GM21786 (cell line): Measurements from ENCODE around the gene CEBPA.
"Not testable (repeated sequence)": the region's sequence is repeated elsewhere in the genome, so short reads cannot be mapped to it uniquely, and the experiment has no call there.

ENCODE experiments used
- ATAC-seq: cut with Tn5 transposase; IDR thresholded peaks from one replicate; pipeline ENCODE4 v1.9.1; 2021; ENCODE audit not compliant: unreplicated experiment

The CEBPA gene

GRCh38 chr19:33301144-33301899 lies 1.0 kb downstream of the CEBPA start:
- no peak for ATAC-seq

DNA sequence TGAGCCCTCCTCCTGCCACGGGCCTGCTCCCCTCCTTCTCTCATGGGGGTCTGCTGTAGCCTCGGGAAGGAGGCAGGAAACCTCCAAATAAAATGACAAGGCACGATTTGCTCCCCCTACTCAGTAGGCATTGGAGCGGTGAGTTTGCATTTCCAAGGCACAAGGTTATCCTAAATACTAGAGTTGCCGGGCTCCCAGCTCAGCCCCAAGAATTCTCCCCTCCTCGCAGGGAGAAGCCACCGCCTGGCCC lies 1.5 kb downstream of the CEBPA start:
- ATAC-seq: no peak

DNA sequence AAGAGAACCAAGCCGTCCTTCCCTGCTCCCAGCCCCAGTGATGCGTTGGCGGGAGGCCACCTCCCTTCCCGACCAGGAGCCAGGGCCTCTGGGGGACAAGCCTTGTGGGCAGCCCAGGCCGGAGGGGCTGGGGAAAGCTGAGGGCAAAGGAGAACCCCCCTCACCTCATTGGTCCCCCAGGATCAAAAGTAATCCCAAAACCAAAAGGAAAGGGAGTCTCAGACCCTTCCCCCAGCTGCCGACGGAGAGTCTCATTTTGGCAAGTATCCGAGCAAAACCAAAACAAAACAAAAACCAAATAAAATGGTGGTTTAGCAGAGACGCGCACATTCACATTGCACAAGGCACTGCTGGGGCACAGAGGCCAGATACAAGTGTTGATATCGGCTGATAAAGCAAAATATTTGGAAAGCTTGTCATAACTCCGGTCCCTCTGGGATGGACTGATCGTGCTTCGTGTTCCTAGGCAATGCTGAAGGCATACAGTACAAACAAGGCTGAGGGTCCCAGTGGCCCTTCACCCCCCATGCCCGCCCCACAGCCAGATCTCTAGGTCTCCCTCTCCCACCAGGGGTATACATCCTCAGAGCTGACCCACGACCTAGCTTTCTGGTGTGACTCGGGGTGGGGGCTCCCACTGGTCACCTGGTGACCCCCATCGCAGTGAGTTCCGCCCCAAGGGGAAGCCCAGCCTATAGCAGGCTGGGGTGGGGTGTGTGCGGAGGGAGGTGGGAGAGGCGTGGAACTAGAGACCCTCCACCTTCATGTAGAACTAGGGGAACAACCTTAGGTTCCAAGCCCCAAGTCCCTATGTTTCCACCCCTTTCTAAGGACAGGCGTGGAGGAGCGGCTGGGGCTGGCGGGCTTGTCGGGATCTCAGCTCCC lies 2.1 kb downstream of the CEBPA start:
- no peak for ATAC-seq

GRCh38 chr19:33299051-33299688 lies 3.2 kb downstream of the CEBPA start:
- no peak for ATAC-seq

DNA sequence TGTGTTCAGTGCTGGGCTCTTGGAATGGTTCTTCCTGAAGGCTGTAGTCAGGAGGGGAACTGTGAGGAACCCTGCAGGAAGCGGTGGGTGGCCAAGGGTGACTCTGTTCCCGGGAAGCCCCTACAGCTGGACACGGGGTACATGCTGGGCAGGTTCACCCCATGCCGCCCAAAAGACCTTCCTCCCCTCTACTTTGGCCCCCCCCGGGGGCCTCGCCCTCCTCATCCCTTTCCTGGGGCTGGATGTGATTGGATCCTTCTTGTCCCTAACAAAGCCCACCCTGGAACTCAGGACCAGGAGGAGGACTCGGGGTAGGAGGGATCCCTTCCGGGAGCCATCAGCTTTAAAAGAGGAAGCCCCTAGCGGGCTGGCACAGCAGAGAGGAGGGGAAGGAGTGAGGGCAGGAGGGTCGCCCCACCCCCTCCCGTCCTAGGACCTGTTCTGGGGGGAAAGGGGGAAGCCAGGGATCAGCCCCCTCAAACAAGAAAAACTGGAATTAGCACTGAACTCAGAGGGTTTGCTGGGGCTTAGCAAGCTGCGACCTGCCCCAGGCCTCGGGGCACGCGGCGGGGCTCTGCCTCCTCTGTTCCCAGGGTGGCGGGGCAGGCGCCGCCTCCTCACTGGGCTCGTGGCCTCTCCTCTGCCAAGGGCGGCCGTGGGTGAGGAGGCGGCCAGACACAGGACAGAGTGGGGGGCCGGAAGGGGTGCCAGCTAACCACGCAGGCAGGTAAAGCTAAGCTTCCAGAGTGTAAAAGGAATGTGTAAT lies 4.0 kb downstream of the CEBPA start:
- no peak for ATAC-seq

- ATAC-seq: no peak
Measured at GRCh38 chr19:33297401-33298145, 4.8 kb downstream of the CEBPA start.

DNA sequence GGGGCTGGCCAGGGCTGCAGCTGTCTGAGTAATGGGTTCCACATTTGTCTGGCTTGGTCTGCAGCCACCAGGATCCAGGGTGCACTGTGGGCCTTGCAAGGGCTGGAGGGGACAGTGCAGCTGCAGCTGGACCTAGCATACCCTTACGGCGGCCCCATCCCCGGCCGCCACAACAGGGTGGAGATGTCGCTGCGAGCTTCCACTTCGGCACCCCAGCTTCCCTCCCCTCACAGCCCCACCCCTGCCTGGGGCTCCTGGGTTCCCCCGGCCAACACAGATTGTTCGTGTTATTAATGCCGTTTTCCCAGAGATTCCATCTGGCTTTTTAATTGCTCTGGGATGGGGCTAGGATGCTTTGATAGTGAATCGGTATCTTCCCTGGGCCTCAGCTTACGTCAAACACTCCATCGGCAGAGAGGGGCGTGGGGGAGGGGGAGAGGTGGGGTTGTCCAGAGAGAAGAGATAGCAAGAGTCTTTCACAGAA lies 5.8 kb downstream of the CEBPA start:
- no peak for ATAC-seq

GRCh38 chr19:33295621-33296487 lies 6.5 kb downstream of the CEBPA start:
- ATAC-seq: no peak

- ATAC-seq: not testable (repeated sequence)
Measured at GRCh38 chr19:33295046-33295445, 7.3 kb downstream of the CEBPA start.

- ATAC-seq: no peak
Measured at GRCh38 chr19:33294058-33294798, 8.1 kb downstream of the CEBPA start.

GRCh38 chr19:33293255-33294057 lies 8.9 kb downstream of the CEBPA start:
- no peak for ATAC-seq

DNA sequence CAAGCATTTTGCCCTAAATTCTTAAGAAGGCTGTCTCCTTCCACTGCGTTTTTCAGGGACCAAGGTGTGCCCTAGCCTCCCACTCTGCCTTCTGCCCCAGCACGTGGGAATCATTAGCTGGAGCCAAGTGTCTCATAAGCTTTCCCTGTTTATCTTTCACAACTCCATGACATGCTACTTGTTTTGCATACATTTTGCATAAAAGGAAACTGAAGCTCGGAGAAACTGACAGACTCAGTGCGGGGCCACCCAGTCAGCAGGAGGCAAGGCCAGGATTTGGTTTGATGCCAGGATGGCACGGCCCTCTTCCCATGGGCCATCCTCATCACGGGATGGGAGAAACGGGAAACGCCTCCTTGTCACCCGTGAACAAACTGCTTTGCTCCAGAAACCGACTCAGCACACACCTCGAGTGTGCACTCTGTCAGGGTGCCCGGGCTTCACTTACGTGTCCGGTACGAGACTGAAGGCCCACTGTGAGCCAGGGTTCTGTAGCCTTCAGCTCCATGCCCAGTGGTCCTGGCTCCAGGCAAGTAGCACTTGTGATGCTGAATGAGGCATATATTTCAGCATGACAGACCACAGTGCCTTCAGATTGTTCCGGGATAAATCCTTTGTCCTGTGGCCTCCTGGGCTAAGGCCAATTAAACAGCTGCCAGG lies 9.6 kb downstream of the CEBPA start:
- no peak for ATAC-seq

DNA sequence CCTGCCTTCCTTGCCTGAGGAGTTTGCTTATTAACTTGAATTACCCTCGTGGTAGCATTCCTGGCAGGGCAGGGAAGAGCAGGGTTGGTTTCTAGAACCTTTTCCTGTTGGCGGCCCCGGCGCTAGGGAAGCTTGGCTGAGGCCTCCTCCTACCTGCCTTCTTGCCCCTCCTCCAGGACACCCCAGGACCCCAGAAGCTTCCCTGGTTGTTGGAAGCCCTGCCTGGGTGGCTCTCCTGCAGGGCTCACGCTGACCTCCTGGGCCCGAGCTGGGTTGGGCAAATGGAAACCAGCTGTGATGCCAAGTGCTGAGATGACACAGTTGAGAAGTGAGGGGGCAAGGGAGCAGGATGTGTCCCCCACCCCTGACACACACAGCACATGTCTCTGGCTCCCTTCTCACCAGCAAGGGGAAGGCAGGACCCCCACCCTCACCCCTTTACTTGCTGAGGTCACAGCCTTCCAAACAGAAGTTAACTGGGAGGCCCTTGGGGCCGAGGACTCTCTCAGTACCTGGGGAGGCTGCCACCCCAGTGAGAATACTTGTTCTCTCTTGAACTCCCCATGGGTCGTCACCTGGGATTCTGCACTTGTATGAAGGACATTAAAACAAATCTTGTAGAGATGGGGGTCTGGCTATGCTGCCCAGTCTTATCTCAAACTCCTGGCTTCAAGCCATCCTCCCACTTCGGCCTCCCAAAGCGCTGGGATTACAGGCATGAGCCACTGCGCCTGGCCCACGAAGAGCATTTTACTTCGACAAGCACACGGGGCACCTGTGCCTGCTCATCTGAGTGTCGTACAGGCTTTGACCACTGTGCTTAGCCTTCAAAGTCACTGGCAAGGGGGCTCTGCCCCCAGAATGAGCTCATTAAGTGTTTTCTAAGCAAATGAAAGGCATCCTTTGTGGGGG lies 10.5 kb downstream of the CEBPA start:
- no peak for ATAC-seq

- ATAC-seq: no peak
Measured at GRCh38 chr19:33290956-33291622, 11.2 kb downstream of the CEBPA start.

- no peak for ATAC-seq
Measured at GRCh38 chr19:33290082-33290815, 12.1 kb downstream of the CEBPA start.
